GM12878 (cell line): ENCODE data around the gene PIWIL1. TPM values are rescaled to one million over a fixed set of nuclear protein-coding genes. Genes with fewer than 3 reads are reported as not detected.

Source experiments
- ATAC-seq: fragments of 200-7000 bp; cut with Tn5 transposase; 3 replicates; pipeline ENCODE4 v1.9.1; 2020; ENCODE audit warnings: mild to moderate bottlenecking, moderate library complexity
- BruUV-seq: library from RNA; stranded (reverse); fragments of 400-500 nt; replicated peaks from 2 replicates; lab custom pipeline; 2021; lab: Mats Ljungman, UMichigan
- CTCF ChIA-PET: fragments of 300-600 bp; sonication (Branson Sonifier 250); formaldehyde crosslinking; extraction: SDS; loops from one replicate; lab custom pipeline; 2021; ENCODE audit warnings: inconsistent platforms; lab: Yijun Ruan, JAX
- POLR2A ChIA-PET: fragments of 350-600 bp; formaldehyde crosslinking; extraction: SDS; loops from one replicate; lab custom pipeline; 2021; ENCODE audit warnings: inconsistent platforms; lab: Charles Lee
- RAD21 ChIA-PET: fragments of 300-600 bp; sonication (Branson Sonifier 250); formaldehyde crosslinking; loops from one replicate; lab custom pipeline; 2023; ENCODE audit warnings: antibody characterized with exemption; ENCODE audit not compliant: unreplicated experiment; lab: Charles Lee
- SMC1A ChIA-PET: fragments of 300-600 bp; sonication (Branson Sonifier 250); formaldehyde crosslinking; loops from one replicate; lab custom pipeline; 2023; ENCODE audit not compliant: unreplicated experiment, uncharacterized antibody; lab: Charles Lee
- DNase-seq: peaks from one replicate; pipeline ENCODE4 v3.0.0-alpha.2; 2011; ENCODE audit warnings: low read depth, low spot score
- FAIRE-seq: peaks from 3 replicates; lab custom pipeline; 2011; peaks lifted over from hg19 to GRCh38; lab: Jason Lieb, UNC
- H2AFZ ChIP-seq: 2 replicates; pipeline ENCODE4 v1.6.0; 2011; ENCODE audit warnings: low read depth, low read length, control low read depth; ENCODE audit not compliant: control insufficient read depth
- H3K27ac ChIP-seq: 2 replicates; pipeline ENCODE4 v1.5.1; 2011; ENCODE audit warnings: control low read depth; ENCODE audit not compliant: control insufficient read depth, insufficient read depth
- H3K27me3 ChIP-seq, 2 experiments: replicated peaks in 1 of 2; 2 replicates each; pipeline versions ENCODE4 v1.6.0 to v1.6.1; 2011; ENCODE audit warnings: low read length in 1 of 2; ENCODE audit not compliant: control insufficient read depth in 2 of 2, insufficient read depth in 2 of 2
- H3K36me3 ChIP-seq, 2 experiments: 2 replicates each; pipeline ENCODE4 v1.5.1; 2011; ENCODE audit warnings: low read length in 1 of 2; ENCODE audit not compliant: control insufficient read depth in 2 of 2, insufficient read depth in 2 of 2
- H3K4me1 ChIP-seq: 2 replicates; pipeline ENCODE4 v1.6.1; 2011; ENCODE audit warnings: mild to moderate bottlenecking, low read length, moderate library complexity, mixed read lengths; ENCODE audit not compliant: control insufficient read depth, insufficient read depth
- H3K4me2 ChIP-seq: 2 replicates; pipeline ENCODE4 v1.6.0; 2011; ENCODE audit warnings: control low read depth; ENCODE audit not compliant: control insufficient read depth, insufficient read depth
- H3K4me3 ChIP-seq: fragments of 200-600 bp; sonication (generic); 2 replicates; pipeline ENCODE4 v1.5.1; 2016
- H3K79me2 ChIP-seq: 2 replicates; pipeline ENCODE4 v1.6.0; 2011; ENCODE audit warnings: low read length; ENCODE audit not compliant: control insufficient read depth, insufficient read depth
- H3K9ac ChIP-seq: 2 replicates; pipeline ENCODE4 v1.8.0; 2011; ENCODE audit warnings: low read length, control low read depth, mixed read lengths; ENCODE audit not compliant: control insufficient read depth, insufficient read depth
- H3K9me3 ChIP-seq: replicated peaks from 3 replicates; pipeline ENCODE4 v1.5.1; 2011; ENCODE audit warnings: mild to moderate bottlenecking, low read length; ENCODE audit not compliant: control insufficient read depth, insufficient read depth
- H4K20me1 ChIP-seq: 2 replicates; pipeline ENCODE4 v1.6.0; 2011; ENCODE audit not compliant: control insufficient read depth, insufficient read depth
- ELK1 ChIP-seq: IDR thresholded peaks from 2 replicates; pipeline ENCODE4 v1.6.1; 2012; ENCODE audit warnings: low read depth, low read length, improper control_type of control experiment
- FOXK2 ChIP-seq: fragments of 450-650 bp; IDR thresholded peaks from 2 replicates; pipeline ENCODE4 v1.6.1; 2017; ENCODE audit warnings: mild to moderate bottlenecking, moderate library complexity
- MTA2 ChIP-seq: fragments of 450-650 bp; IDR thresholded peaks from 2 replicates; pipeline ENCODE4 v1.6.1; 2016; ENCODE audit warnings: low read depth, mild to moderate bottlenecking, moderate library complexity
- NFXL1 ChIP-seq: fragments of 450-650 bp; IDR thresholded peaks from 2 replicates; pipeline ENCODE4 v1.6.1; 2017; ENCODE audit warnings: antibody characterized with exemption, mild to moderate bottlenecking, borderline replicate concordance
- NRF1 ChIP-seq: conservative IDR thresholded peaks from 2 replicates; pipeline ENCODE4 v1.6.1; 2011; ENCODE audit warnings: mild to moderate bottlenecking, low read depth, low read length, improper control_type of control experiment
- SPI1 ChIP-seq: IDR thresholded peaks from 2 replicates; pipeline ENCODE4 v1.6.1; 2011; ENCODE audit warnings: low read depth, mild to moderate bottlenecking, low read length, moderate library complexity, borderline replicate concordance; ENCODE audit not compliant: insufficient read depth
- STAT1 ChIP-seq: fragments of 450-650 bp; conservative IDR thresholded peaks from 2 replicates; pipeline ENCODE4 v1.6.1; 2014; ENCODE audit warnings: antibody characterized with exemption, mild to moderate bottlenecking
- TCF7 ChIP-seq: IDR thresholded peaks from 2 replicates; pipeline ENCODE4 v1.6.1; 2014; ENCODE audit warnings: antibody characterized with exemption, borderline replicate concordance
- ZBTB11 ChIP-seq: fragments of 450-650 bp; formaldehyde crosslinking; IDR thresholded peaks from 2 replicates; pipeline ENCODE4 v1.5.0; 2022; ENCODE audit warnings: mild to moderate bottlenecking, missing genetic modification characterization
- ZNF207 ChIP-seq: fragments of 450-650 bp; IDR thresholded peaks from 2 replicates; pipeline ENCODE4 v1.6.1; 2014; ENCODE audit warnings: antibody characterized with exemption, mild to moderate bottlenecking, borderline replicate concordance
- ZNF274 ChIP-seq: IDR thresholded peaks from one replicate; pipeline ENCODE4 v1.8.0; 2011; ENCODE audit not compliant: insufficient read length, insufficient read depth
- WGBS: methylation state at CpG from one replicate; pipeline ENCODE4 v1.1.6; 2016; ENCODE audit warnings: low lambda C conversion rate; ENCODE audit not compliant: insufficient replicate concordance, insufficient coverage; ENCODE audit errors: missing lambda C conversion rate; 5-methylcytosine and 5-hydroxymethylcytosine counted together
- in situ Hi-C: fragments of 300-500 bp; cut with MboI; formaldehyde crosslinking; loops from 9 replicates; pipeline ENCODE4 v1.14.3; 2018; ENCODE audit warnings: mixed read lengths
- intact Hi-C: fragments of 100-400 bp; cut with micrococcal nuclease; formaldehyde crosslinking; loops from one replicate; pipeline ENCODE4 v1.14.2; 2022; ENCODE audit not compliant: unreplicated experiment
- polyA plus RNA-seq, 11 experiments: library from polyadenylated mRNA; depleted of rRNA in 4 of 11; unstranded in 6 of 11; stranded (reverse) in 5 of 11; fragments of >200 nt; fragmentation: Nextera tagmentation in 4 of 11; fragmentation: Illumina TruSeq in 1 of 11; extraction: Ambion mirVana in 4 of 11; extraction: Trizol in 1 of 11; gene quantifications; 1 replicate in 1 of 11; 2 replicates in 10 of 11; pipeline versions ENCODE4 v1.2.1 to v1.2.3, GENCODE V29; 2011 to 2016; ENCODE audit warnings: inconsistent platforms in 2 of 11, missing spikeins in 2 of 11, low read depth in 1 of 11
- total RNA-seq, 4 experiments: library from RNA; depleted of rRNA in 3 of 4; stranded (reverse); fragments of >200 nt in 3 of 4; fragmentation: Illumina TruSeq in 1 of 4; extraction: Trizol in 1 of 4; gene quantifications; 2 replicates each; pipeline versions ENCODE4 v1.2.1 to v1.2.3, GENCODE V29; 2013 to 2021
- TF ChIP-seq, protein P1 (sequence below): fragments of 450-650 bp; IDR thresholded peaks from 2 replicates; pipeline ENCODE4 v1.6.1; 2017; ENCODE audit warnings: antibody characterized with exemption, mild to moderate bottlenecking, moderate library complexity
- TF ChIP-seq, protein P2 (sequence below): IDR thresholded peaks from 2 replicates; pipeline ENCODE4 v1.6.1; 2011; ENCODE audit warnings: borderline replicate concordance, low read depth, mild to moderate bottlenecking, moderate library complexity, low read length; ENCODE audit not compliant: insufficient read depth, poor library complexity, severe bottlenecking

Gene PIWIL1
- total and polyA plus RNA-seq, 10 of the 15 experiments (the other 5 are each of a cell fraction or from before 2014, with no cell fraction given), result not detected

GRCh38 chr12:130322263-130322662 is 15.4 kb upstream of the PIWIL1 start (continued):
- TF ChIP-seq, protein P1, sequence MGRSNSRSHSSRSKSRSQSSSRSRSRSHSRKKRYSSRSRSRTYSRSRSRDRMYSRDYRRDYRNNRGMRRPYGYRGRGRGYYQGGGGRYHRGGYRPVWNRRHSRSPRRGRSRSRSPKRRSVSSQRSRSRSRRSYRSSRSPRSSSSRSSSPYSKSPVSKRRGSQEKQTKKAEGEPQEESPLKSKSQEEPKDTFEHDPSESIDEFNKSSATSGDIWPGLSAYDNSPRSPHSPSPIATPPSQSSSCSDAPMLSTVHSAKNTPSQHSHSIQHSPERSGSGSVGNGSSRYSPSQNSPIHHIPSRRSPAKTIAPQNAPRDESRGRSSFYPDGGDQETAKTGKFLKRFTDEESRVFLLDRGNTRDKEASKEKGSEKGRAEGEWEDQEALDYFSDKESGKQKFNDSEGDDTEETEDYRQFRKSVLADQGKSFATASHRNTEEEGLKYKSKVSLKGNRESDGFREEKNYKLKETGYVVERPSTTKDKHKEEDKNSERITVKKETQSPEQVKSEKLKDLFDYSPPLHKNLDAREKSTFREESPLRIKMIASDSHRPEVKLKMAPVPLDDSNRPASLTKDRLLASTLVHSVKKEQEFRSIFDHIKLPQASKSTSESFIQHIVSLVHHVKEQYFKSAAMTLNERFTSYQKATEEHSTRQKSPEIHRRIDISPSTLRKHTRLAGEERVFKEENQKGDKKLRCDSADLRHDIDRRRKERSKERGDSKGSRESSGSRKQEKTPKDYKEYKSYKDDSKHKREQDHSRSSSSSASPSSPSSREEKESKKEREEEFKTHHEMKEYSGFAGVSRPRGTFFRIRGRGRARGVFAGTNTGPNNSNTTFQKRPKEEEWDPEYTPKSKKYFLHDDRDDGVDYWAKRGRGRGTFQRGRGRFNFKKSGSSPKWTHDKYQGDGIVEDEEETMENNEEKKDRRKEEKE, result no peak

DNA sequence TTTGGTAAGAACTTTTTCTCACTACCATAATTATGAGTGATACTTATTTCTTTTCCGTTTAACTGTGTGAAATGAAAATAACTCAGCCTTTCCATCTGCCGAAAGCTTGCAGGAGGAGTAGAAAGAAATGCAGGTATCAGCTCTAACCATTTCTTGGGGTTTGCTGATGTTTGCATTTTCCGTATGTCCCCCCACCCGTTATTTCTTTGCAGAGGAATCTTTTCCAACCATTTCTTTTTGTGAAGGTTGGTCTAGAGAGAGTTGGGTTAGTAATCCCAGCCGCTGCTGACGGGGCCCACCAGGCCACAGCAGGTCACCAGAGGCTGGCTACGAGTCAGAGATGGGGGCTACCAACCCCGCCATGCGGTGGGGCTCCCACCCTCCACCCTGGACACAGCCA is 7.0 kb upstream of the PIWIL1 start:
- CTCF ChIA-PET, result no interaction called here
- Histone ChIP-seq H3K36me3 (no peaks in the 10 kb centered on the region), H4K20me1 (no peaks in the 10 kb centered on the region), H3K9me3 (no peaks in the 10 kb centered on the region), H3K27ac (no peak overlapping the region), H3K79me2 (no peaks in the 10 kb centered on the region), H3K4me3 (no peak overlapping the region), H3K4me2 (no peak overlapping the region), H3K9ac (no peak overlapping the region), H3K27me3 (no peaks in the 10 kb centered on the region), H3K4me1 (no peaks in the 10 kb centered on the region)
- in situ Hi-C loops, result loop anchor here (5.0 kb wide), 1 partner anchor 283 kb away; no protein-coding TSS in a partner anchor
- SMC1A ChIA-PET, result no interaction called here
- no TSS peak for BruUV-seq
- FAIRE-seq, result no peak
- RAD21 ChIA-PET, result no interaction called here
- POLR2A ChIA-PET, result no interaction called here
- 17% methylated on average over 9 of the region's 9 CpGs for WGBS
- no peak for DNase-seq
- ATAC-seq, result no peak
- intact Hi-C loops, result no loop called here
- TF ChIP-seq MTA2, result no peak
- no peak for TF ChIP-seq STAT1
- no peak for TF ChIP-seq SPI1
- no peak for TF ChIP-seq TCF7
- TF ChIP-seq, protein P2, sequence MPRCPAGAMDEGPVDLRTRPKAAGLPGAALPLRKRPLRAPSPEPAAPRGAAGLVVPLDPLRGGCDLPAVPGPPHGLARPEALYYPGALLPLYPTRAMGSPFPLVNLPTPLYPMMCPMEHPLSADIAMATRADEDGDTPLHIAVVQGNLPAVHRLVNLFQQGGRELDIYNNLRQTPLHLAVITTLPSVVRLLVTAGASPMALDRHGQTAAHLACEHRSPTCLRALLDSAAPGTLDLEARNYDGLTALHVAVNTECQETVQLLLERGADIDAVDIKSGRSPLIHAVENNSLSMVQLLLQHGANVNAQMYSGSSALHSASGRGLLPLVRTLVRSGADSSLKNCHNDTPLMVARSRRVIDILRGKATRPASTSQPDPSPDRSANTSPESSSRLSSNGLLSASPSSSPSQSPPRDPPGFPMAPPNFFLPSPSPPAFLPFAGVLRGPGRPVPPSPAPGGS, result no peak
- TF ChIP-seq NRF1, result no peak
- TF ChIP-seq FOXK2, result no peak
- TF ChIP-seq ZNF207, result no peak
- TF ChIP-seq ZNF274, result no peak
- no peak for TF ChIP-seq NFXL1
- no peak for TF ChIP-seq ZBTB11 (CRISPR knock-in tag)
- no peak for TF ChIP-seq ELK1
- TF ChIP-seq, all 136 proteins: peak for 0
- no peak overlapping the region for H2AFZ ChIP-seq
